Caco-2 (cell line): ENCODE results near the gene PDE4D. TPM values are rescaled to one million over a fixed set of nuclear protein-coding genes. Genes with fewer than 3 reads are reported as not detected.

Experiments
- BruUV-seq: library from RNA; stranded (reverse); fragments of 400-500 nt; replicated peaks from 2 replicates; lab custom pipeline; 2021; lab: Mats Ljungman, UMichigan
- CTCF ChIA-PET: fragments of 300-600 bp; sonication (Branson Sonifier 250); formaldehyde crosslinking; loops from one replicate; lab custom pipeline; 2022; ENCODE audit warnings: antibody characterized with exemption; lab: Charles Lee
- POLR2A ChIA-PET: fragments of 300-600 bp; sonication (Branson Sonifier 250); formaldehyde crosslinking; loops from one replicate; lab custom pipeline; 2022; ENCODE audit warnings: antibody characterized with exemption; lab: Charles Lee
- DNase-seq, 2 experiments: peaks; one replicate each; pipeline versions ENCODE4 v3.0.0 to v3.0.0-alpha.2; 2020 to 2022
- H3K27me3 ChIP-seq: replicated peaks from 2 replicates; pipeline ENCODE4 v1.6.0; 2011; ENCODE audit warnings: low read length; ENCODE audit not compliant: control insufficient read depth, insufficient read depth
- H3K36me3 ChIP-seq: 2 replicates; pipeline ENCODE4 v1.5.1; 2011; ENCODE audit warnings: low read length; ENCODE audit not compliant: control insufficient read depth, insufficient read depth
- H3K4me1 ChIP-seq: fragments of 250-450 bp; sonication (Bioruptor Pico); 2 replicates; pipeline ENCODE4 v1.5.1; 2020; ENCODE audit warnings: mild to moderate bottlenecking
- H3K4me3 ChIP-seq: 2 replicates; pipeline ENCODE4 v1.5.1; 2011; ENCODE audit warnings: low read depth, mild to moderate bottlenecking, control low read depth, low read length
- H3K9me3 ChIP-seq: fragments of 250-450 bp; sonication (Bioruptor Pico); 2 replicates; pipeline ENCODE4 v1.5.1; 2020; ENCODE audit warnings: mild to moderate bottlenecking, moderate library complexity
- H3K27ac Mint-ChIP-seq: one replicate; pipeline ENCODE4 v1.8.0; 2022; ENCODE audit warnings: mixed read lengths; ENCODE audit not compliant: unreplicated experiment
- H3K27me3 Mint-ChIP-seq: one replicate; pipeline ENCODE4 v1.8.0; 2022; ENCODE audit warnings: mixed read lengths; ENCODE audit not compliant: insufficient read depth, unreplicated experiment
- H3K36me3 Mint-ChIP-seq: one replicate; pipeline ENCODE4 v1.8.0; 2022; ENCODE audit warnings: mild to moderate bottlenecking, mixed read lengths; ENCODE audit not compliant: insufficient read depth, unreplicated experiment
- H3K4me1 Mint-ChIP-seq: one replicate; pipeline ENCODE4 v1.8.0; 2022; ENCODE audit warnings: low read depth, mixed read lengths; ENCODE audit not compliant: unreplicated experiment
- H3K4me3 Mint-ChIP-seq: one replicate; pipeline ENCODE4 v1.8.0; 2022; ENCODE audit warnings: mild to moderate bottlenecking, moderate library complexity, mixed read lengths; ENCODE audit not compliant: unreplicated experiment
- H3K9me3 Mint-ChIP-seq: one replicate; pipeline ENCODE4 v1.8.0; 2022; ENCODE audit warnings: mixed read lengths; ENCODE audit not compliant: unreplicated experiment
- intact Hi-C: fragments of 100-400 bp; cut with micrococcal nuclease; formaldehyde crosslinking; loops from one replicate; pipeline ENCODE4 v1.10.0; 2022; ENCODE audit not compliant: unreplicated experiment
- total RNA-seq: library from RNA; stranded (reverse); gene quantifications from 2 replicates; pipeline ENCODE4 v1.2.3, GENCODE V29; 2022
- TF ChIP-seq, protein P1 (sequence below), 2 experiments: fragments of 200-600 bp in 1 of 2; IDR thresholded peaks; 1 replicate in 1 of 2; 2 replicates in 1 of 2; pipeline versions ENCODE4 v1.5.1 to v1.8.0; 2011 to 2022; ENCODE audit warnings: antibody characterized with exemption in 1 of 2, control low read depth in 1 of 2, inconsistent platforms in 1 of 2, low read depth in 1 of 2, low read length in 1 of 2, mild to moderate bottlenecking in 1 of 2, moderate library complexity in 1 of 2; ENCODE audit not compliant: insufficient read depth in 1 of 2, severe bottlenecking in 1 of 2, unreplicated experiment in 1 of 2

Gene PDE4D
- total RNA-seq, 1 experiment from 2014 or later = 89.8 TPM

DNA sequence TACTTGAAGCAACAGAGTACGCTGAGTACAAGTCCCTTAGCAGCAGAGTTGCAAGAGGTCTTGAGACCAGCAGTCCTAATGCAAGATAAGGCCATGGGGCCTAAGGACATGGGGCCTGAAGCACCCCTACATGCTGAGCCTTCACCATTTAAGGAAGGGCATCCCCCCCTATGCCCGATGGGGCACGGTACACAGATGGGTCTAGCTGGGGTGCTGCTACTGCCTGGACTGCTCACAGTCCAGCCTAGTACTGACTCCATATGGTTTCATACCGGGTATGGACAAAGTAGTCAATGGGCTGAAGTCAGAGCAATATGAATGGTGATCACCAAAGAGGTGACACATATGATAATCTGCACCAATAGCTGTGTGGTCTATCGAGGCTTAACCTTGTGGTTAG is 178.3 kb downstream of the PDE4D start:
- TF ChIP-seq, protein P1, sequence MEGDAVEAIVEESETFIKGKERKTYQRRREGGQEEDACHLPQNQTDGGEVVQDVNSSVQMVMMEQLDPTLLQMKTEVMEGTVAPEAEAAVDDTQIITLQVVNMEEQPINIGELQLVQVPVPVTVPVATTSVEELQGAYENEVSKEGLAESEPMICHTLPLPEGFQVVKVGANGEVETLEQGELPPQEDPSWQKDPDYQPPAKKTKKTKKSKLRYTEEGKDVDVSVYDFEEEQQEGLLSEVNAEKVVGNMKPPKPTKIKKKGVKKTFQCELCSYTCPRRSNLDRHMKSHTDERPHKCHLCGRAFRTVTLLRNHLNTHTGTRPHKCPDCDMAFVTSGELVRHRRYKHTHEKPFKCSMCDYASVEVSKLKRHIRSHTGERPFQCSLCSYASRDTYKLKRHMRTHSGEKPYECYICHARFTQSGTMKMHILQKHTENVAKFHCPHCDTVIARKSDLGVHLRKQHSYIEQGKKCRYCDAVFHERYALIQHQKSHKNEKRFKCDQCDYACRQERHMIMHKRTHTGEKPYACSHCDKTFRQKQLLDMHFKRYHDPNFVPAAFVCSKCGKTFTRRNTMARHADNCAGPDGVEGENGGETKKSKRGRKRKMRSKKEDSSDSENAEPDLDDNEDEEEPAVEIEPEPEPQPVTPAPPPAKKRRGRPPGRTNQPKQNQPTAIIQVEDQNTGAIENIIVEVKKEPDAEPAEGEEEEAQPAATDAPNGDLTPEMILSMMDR (IDR thresholded peaks at IDR 0.05; ENCODE audit: insufficient read depth in 1 of 2, low read depth in 1 of 2, low read length in 1 of 2, severe bottlenecking in 1 of 2, unreplicated experiment in 1 of 2) = no peak
- Histone ChIP-seq H3K4me1 (no peaks in the 10 kb centered on the region), H3K36me3 (no peaks in the 10 kb centered on the region), H3K27me3 (no peaks in the 10 kb centered on the region), H3K4me3 (no peak overlapping the region), H3K9me3 (peaks cover 18% of the 10 kb centered on the region; the same call in 1 of the 2 replicates)
- Mint-ChIP-seq H3K36me3 (no peaks in the 10 kb centered on the region), H3K4me1 (no peaks in the 10 kb centered on the region), H3K4me3 (no peak overlapping the region), H3K9me3 (peaks cover 17% of the 10 kb centered on the region), H3K27ac (no peak overlapping the region), H3K27me3 (no peaks in the 10 kb centered on the region)
- POLR2A ChIA-PET = no interaction called here
- intact Hi-C loops = no loop called here
- CTCF ChIA-PET = no interaction called here
- no TSS peak for BruUV-seq
- no peak for DNase-seq

DNA sequence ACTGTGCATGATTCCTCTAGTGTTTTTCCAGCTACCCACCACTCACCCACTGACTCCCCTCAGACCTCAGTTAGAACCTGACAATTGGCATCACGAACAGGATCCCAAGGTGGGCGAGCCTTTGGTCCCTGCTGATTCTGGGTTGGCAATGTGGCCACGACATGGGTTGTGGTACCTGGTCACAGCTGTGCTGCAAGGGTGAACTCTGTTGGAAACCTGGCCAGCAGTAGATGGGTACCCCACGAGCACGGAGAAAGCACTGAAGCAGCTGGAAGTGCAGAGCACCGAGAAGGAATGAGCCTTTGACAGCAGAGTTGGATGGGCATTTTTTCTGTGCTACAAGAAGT is 180.1 kb downstream of the PDE4D start:
- intact Hi-C loops = no loop called here
- ChIA-PET POLR2A (no interaction called here), CTCF (no interaction called here)
- DNase-seq = no peak
- H3K4me3 ChIP-seq = no peak overlapping the region
- no peaks in the 10 kb centered on the region for H3K36me3 ChIP-seq
- no peaks in the 10 kb centered on the region for H3K27me3 ChIP-seq
- H3K4me1 ChIP-seq = no peaks in the 10 kb centered on the region
- no TSS peak for BruUV-seq
- Mint-ChIP-seq H3K36me3 (no peaks in the 10 kb centered on the region), H3K27ac (no peak overlapping the region), H3K4me3 (no peak overlapping the region), H3K4me1 (no peaks in the 10 kb centered on the region), H3K27me3 (no peaks in the 10 kb centered on the region), H3K9me3 (peaks cover 17% of the 10 kb centered on the region)
- TF ChIP-seq, protein P1 (IDR thresholded peaks at IDR 0.05; ENCODE audit: insufficient read depth in 1 of 2, low read depth in 1 of 2, low read length in 1 of 2, severe bottlenecking in 1 of 2, unreplicated experiment in 1 of 2) = no peak
- peaks cover 18% of the 10 kb centered on the region; the same call in 1 of the 2 replicates for H3K9me3 ChIP-seq

DNA sequence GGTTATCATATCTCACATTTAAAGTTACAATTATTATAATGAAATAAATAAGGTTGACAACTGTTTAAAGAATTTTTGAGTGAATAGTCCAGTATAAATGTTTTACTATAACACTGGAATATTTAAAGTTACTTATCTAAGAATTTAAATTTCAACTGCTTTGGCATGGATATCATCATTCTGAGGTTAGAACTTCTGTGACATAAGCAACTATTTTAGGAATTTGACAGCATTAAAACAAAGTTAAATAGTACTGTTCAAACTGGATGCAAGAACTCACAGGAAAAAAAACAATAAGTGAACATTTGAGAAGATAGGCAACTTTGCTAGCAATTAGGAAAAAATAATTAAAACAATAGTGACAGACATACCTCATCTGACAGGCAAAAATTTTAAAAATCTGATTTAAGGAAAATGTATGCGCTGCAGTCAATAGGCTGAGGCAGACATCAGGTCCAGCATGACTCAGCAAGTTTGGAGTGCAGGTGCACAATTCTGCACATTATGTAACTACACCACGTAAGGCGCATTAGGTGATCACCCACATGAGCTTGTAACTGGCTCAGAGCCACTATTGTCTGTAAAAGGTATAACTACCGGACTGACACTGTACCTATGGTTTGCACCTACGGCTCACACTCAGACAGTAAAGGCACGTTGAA is 180.6 kb downstream of the PDE4D start:
- Histone ChIP-seq H3K36me3 (no peaks in the 10 kb centered on the region), H3K4me1 (no peaks in the 10 kb centered on the region), H3K9me3 (peaks cover 18% of the 10 kb centered on the region; the same call in 1 of the 2 replicates), H3K4me3 (no peak overlapping the region), H3K27me3 (no peaks in the 10 kb centered on the region)
- BruUV-seq = no TSS peak
- Mint-ChIP-seq H3K27ac (no peak overlapping the region), H3K9me3 (peaks cover 17% of the 10 kb centered on the region), H3K4me3 (no peak overlapping the region), H3K36me3 (no peaks in the 10 kb centered on the region), H3K4me1 (no peaks in the 10 kb centered on the region), H3K27me3 (no peaks in the 10 kb centered on the region)
- ChIA-PET POLR2A (no interaction called here), CTCF (no interaction called here)
- intact Hi-C loops = no loop called here
- DNase-seq = peak in 1 of 2 experiments; percentile 12
- TF ChIP-seq, protein P1 (IDR thresholded peaks at IDR 0.05; ENCODE audit: insufficient read depth in 1 of 2, low read depth in 1 of 2, low read length in 1 of 2, severe bottlenecking in 1 of 2, unreplicated experiment in 1 of 2) = no peak
